Natural killer cell treated with Interleukin-12 subunit alpha and Interleukin-12 subunit beta and Interleukin-15 and Interleukin-18, amount 100 ng/mL, for 72 hours (primary cell): ENCODE measurements around the gene PTPRD. TPM values are rescaled to one million over a fixed set of nuclear protein-coding genes. Genes with fewer than 3 reads are reported as not detected.

Source experiments
- ATAC-seq, 2 donors: fragments of 150-1000 bp; cut with Tn5 transposase in 1 of 2; sonication (Bioruptor Pico), chemical (Tn5 transposase) in 1 of 2; 2 replicates each; pipeline ENCODE4 v1.10.0; 2021
- DNase-seq: peaks from one replicate; pipeline ENCODE4 v3.0.0; 2022; ENCODE audit warnings: low spot score
- H3K27ac Mint-ChIP-seq, 2 donors: 1 replicate in 1 of 2; 2 replicates in 1 of 2; pipeline ENCODE4 v1.8.0; 2022; ENCODE audit warnings: mixed read lengths in 2 of 2, mild to moderate bottlenecking in 1 of 2, moderate library complexity in 1 of 2
- H3K27me3 Mint-ChIP-seq, 2 donors: 1 replicate in 1 of 2; 2 replicates in 1 of 2; pipeline ENCODE4 v1.8.0; 2022; ENCODE audit warnings: mixed read lengths in 2 of 2
- H3K36me3 Mint-ChIP-seq: one replicate; pipeline ENCODE4 v1.8.0; 2022; ENCODE audit warnings: mixed read lengths
- H3K4me1 Mint-ChIP-seq, 2 donors: 1 replicate in 1 of 2; 2 replicates in 1 of 2; pipeline ENCODE4 v1.8.0; 2022; ENCODE audit warnings: low read depth in 2 of 2, mixed read lengths in 2 of 2, mild to moderate bottlenecking in 1 of 2
- H3K4me3 Mint-ChIP-seq: one replicate; pipeline ENCODE4 v1.8.0; 2022; ENCODE audit warnings: mixed read lengths
- H3K9me3 Mint-ChIP-seq: 2 replicates; pipeline ENCODE4 v1.8.0; 2022; ENCODE audit warnings: mixed read lengths
- total RNA-seq, 2 donors: library from RNA; stranded (reverse); gene quantifications; one replicate each; pipeline ENCODE4 v1.2.3, GENCODE V29; 2022

Gene PTPRD
- total RNA-seq, 2 donors from 2014 or later = 0.53 to 3.7 TPM

DNA sequence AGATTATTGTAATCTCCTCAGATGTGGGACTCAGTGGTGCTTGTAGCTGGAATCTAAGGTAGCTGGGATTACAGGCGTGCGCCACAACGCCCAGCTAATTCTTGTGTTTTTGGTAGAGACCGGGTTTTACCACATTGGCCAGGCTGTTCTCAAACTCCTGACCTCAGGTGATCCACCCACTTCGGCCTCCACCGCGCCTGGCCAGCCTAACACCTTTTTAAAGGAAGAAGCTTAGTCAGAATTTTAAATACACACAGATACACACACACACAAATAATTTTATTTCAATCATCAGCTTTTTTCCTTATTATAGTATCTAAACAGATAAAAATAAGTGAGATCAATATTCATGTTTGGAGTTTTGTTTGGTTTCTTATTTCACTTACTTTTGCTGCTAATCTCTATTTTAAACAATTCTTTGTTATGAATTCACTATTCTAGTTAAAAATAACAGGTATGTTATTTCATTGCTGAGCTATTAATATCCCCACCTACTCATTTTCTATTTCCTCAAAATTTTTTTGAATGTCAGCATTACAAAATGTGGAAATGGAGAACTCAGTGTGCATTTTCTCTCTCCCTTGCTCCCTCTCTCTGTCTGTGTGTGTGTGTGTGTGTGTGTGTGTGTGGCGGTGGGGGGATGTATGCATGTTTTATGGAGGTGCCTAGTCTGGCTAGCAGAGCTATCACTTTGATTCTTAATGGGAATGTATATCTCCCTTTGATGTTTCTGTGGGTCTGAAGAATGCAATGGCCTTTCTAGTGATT, 1852.6 kb downstream of the PTPRD start:
- no peaks in the 10 kb centered on the region for H3K4me1 Mint-ChIP-seq
- H3K27me3 Mint-ChIP-seq = no peaks in the 10 kb centered on the region
- H3K27ac Mint-ChIP-seq = no peak overlapping the region
- peaks cover 5% of the 10 kb centered on the region for H3K9me3 Mint-ChIP-seq
- H3K36me3 Mint-ChIP-seq = no peaks in the 10 kb centered on the region
- no peak for ATAC-seq
- no peak for DNase-seq
- H3K4me3 Mint-ChIP-seq = no peak overlapping the region

DNA sequence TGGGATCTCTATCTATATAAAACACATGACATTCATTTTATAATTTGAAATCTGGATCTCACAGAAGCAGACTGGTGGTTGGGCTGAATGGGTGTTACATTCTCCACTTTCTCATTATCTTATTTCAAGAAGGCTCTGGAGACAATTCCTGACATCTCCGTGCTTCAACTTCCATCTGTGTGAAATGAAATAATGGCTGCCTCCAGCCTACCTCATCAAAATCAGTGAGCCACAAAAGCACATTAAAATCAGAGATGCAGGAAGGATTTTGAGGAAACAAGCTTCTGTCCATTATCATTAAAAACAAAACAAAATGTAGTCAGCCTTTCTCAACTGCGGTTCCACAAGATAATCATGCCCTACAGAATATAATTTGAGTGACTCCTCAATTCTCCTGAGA, 1854.9 kb downstream of the PTPRD start:
- Mint-ChIP-seq H3K27me3 (no peaks in the 10 kb centered on the region), H3K36me3 (no peaks in the 10 kb centered on the region), H3K9me3 (peaks cover 5% of the 10 kb centered on the region), H3K4me3 (no peak overlapping the region), H3K27ac (no peak overlapping the region), H3K4me1 (no peaks in the 10 kb centered on the region)
- ATAC-seq (no peak), DNase-seq (no peak)

- DNase-seq (no peak), ATAC-seq (no peak)
- no peak overlapping the region for H3K4me3 Mint-ChIP-seq
- peaks cover 2% of the 10 kb centered on the region for H3K9me3 Mint-ChIP-seq
- H3K27me3 Mint-ChIP-seq = no peaks in the 10 kb centered on the region
- H3K36me3 Mint-ChIP-seq = no peaks in the 10 kb centered on the region
- H3K27ac Mint-ChIP-seq = no peak overlapping the region
- no peaks in the 10 kb centered on the region for H3K4me1 Mint-ChIP-seq
Measured at GRCh38 chr9:8754751-8755150, 1858.1 kb downstream of the PTPRD start.

- Mint-ChIP-seq H3K4me3 (no peak overlapping the region), H3K36me3 (no peaks in the 10 kb centered on the region), H3K9me3 (no peaks in the 10 kb centered on the region), H3K27me3 (no peaks in the 10 kb centered on the region), H3K27ac (no peak overlapping the region), H3K4me1 (no peaks in the 10 kb centered on the region)
- ATAC-seq (no peak), DNase-seq (no peak)
Measured at GRCh38 chr9:8751406-8751930, 1861.3 kb downstream of the PTPRD start.

DNA sequence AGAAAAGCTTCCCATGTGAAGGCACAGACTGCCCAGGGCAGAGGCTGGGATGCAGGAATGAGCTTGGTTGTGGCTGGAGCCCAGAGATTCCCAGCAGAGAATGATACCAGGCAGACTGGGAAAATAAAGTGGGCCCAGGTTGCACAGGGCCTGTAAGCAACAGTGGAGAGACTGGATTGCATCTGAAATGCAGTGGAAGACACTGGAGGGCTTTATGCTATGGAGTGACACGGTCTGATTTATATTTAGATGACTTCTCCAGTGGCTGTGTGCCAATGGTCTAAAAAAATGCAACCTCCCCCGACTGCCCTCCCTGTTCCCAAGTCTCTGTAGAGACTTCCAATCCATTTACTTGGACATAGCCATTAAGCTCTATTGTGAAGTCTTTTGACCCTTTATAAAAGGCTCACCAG, 1862.2 kb downstream of the PTPRD start:
- Mint-ChIP-seq H3K27me3 (no peaks in the 10 kb centered on the region), H3K4me1 (no peaks in the 10 kb centered on the region), H3K36me3 (no peaks in the 10 kb centered on the region), H3K27ac (no peak overlapping the region), H3K9me3 (no peaks in the 10 kb centered on the region), H3K4me3 (no peak overlapping the region)
- DNase-seq = no peak
- ATAC-seq = no peak

DNA sequence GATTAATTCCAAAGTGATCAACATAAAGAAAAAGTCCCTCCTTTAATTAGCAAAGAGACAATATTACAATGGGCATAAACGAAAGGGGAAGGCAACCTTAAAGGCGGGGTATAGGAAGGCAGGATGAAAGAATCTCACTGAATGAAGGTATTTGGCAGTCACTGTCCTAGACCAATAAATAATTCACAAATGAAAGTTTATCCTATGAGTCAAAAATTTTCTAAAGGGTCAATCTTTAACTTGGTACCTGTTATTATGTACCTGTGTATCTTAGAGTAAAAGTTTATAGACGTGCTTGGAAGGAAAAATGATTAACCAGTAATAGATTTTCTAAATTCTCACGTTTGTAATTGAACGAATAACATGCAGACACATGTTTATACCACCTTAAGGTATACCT, 1867.5 kb downstream of the PTPRD start:
- Mint-ChIP-seq H3K36me3 (no peaks in the 10 kb centered on the region), H3K4me1 (no peaks in the 10 kb centered on the region)
- ATAC-seq = no peak

DNA sequence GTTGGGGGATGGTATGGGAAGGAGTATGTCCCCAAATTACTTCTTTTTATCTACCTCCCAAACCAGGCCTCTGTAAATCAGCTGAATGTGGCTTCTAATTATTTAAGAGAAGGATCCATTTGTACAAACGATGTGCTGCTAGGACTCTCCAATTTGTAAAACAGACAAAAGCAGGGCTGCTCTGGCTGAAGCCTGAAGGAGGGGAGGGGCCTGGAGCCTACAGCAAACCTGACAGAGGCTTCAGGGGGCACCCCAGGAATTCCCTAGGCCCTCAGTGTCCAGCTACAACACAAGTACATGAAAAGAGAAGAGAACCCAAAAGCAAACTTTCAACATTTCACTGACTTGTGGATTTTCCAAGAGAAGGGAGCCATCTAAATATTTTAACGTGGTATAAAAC, 1873.9 kb downstream of the PTPRD start:
- Mint-ChIP-seq H3K27ac (no peak overlapping the region), H3K4me3 (no peak overlapping the region), H3K27me3 (peaks cover 0 to 4% of the 10 kb centered on the region in 2 donors), H3K36me3 (no peaks in the 10 kb centered on the region), H3K9me3 (peaks cover 4% of the 10 kb centered on the region), H3K4me1 (no peaks in the 10 kb centered on the region)
- DNase-seq (no peak), ATAC-seq (no peak)

More for the DNA sequence above, 1867.5 kb downstream of the PTPRD start:
- Mint-ChIP-seq H3K27ac (no peak overlapping the region), H3K27me3 (no peaks in the 10 kb centered on the region), H3K4me3 (no peak overlapping the region), H3K9me3 (no peaks in the 10 kb centered on the region)
- DNase-seq = no peak

GRCh38 chr9:8736805-8737204, 1876.0 kb downstream of the PTPRD start:
- Mint-ChIP-seq H3K27me3 (peaks cover 4 to 6% of the 10 kb centered on the region in 2 donors), H3K4me1 (no peaks in the 10 kb centered on the region), H3K36me3 (no peaks in the 10 kb centered on the region)

GRCh38 chr9:8734760-8735159, 1878.0 kb downstream of the PTPRD start:
- Mint-ChIP-seq H3K4me3 (no peak overlapping the region), H3K36me3 (no peaks in the 10 kb centered on the region), H3K27ac (no peak overlapping the region), H3K9me3 (peaks cover 4% of the 10 kb centered on the region), H3K4me1 (no peaks in the 10 kb centered on the region), H3K27me3 (peaks cover 6% of the 10 kb centered on the region in 2 donors)
- no peak for DNase-seq
- no peak for ATAC-seq

More at GRCh38 chr9:8736805-8737204, 1876.0 kb downstream of the PTPRD start:
- ATAC-seq (no peak), DNase-seq (no peak)
- Mint-ChIP-seq H3K27ac (no peak overlapping the region), H3K9me3 (peaks cover 4% of the 10 kb centered on the region), H3K4me3 (no peak overlapping the region)

GRCh38 chr9:8733131-8733954, 1879.5 kb downstream of the PTPRD start:
- no peaks in the 10 kb centered on the region for H3K36me3 Mint-ChIP-seq
- no peak for ATAC-seq

DNA sequence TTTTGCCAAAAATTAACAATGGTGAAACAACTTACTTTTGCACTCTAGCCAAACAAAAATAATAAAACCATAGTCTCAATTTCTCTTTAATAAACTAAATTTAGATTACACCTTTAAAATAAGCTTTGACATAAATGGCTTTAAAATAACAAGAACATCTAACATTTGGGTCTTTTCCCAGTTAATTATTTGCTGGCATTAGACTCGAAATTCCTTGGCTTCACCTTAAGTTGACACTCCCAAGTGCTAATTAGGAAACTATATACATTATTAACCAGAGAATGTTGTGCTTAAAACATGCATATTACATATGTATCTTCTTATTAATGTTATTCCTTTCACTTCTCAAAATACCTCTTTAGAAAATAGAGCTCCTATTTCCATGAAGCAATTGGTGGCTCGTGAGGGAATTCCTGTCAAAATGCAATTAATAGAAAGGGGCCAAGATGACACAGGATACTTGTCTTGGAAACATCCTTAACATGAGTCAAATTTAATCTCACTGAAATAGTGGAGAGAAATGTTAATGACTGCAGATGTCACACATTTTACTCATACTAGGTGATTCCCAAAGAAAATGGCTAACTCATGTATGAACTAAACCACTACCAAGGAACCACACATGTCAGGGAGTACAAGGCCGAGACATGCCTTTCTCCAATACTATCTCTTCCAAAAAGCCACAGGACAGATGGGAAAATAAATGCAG, 1880.3 kb downstream of the PTPRD start:
- no peak overlapping the region for H3K4me3 Mint-ChIP-seq
- ATAC-seq (no peak), DNase-seq (no peak)
- H3K27ac Mint-ChIP-seq = no peak overlapping the region
- peaks cover 6 to 10% of the 10 kb centered on the region in 2 donors for H3K27me3 Mint-ChIP-seq
- H3K4me1 Mint-ChIP-seq = no peaks in the 10 kb centered on the region
- no peaks in the 10 kb centered on the region for H3K36me3 Mint-ChIP-seq
- peaks cover 4% of the 10 kb centered on the region for H3K9me3 Mint-ChIP-seq

More at GRCh38 chr9:8733131-8733954, 1879.5 kb downstream of the PTPRD start:
- Mint-ChIP-seq H3K4me1 (no peaks in the 10 kb centered on the region), H3K27ac (no peak overlapping the region), H3K4me3 (no peak overlapping the region), H3K27me3 (peaks cover 6 to 10% of the 10 kb centered on the region in 2 donors), H3K9me3 (peaks cover 4% of the 10 kb centered on the region)
- DNase-seq = no peak

DNA sequence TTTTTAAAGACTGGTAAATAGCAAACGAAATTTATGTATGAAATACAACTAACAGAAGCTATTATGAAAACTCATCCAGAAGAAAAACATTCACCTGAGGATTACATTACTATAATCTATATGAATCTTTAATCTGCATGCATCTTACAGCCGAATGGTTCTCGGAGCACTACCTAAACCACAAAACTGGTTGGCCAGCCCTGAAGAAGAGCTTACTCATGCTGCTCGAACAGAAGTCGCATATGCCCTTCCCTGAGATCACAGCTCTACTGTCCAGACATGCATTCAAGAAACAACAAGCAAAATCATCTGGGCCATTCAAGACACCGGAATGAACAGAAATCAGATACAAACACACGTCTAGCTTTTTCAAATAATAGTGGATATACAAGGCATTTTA, 1882.2 kb downstream of the PTPRD start:
- Mint-ChIP-seq H3K36me3 (no peaks in the 10 kb centered on the region), H3K4me1 (no peaks in the 10 kb centered on the region), H3K27ac (no peak overlapping the region), H3K9me3 (peaks cover 4% of the 10 kb centered on the region), H3K4me3 (no peak overlapping the region), H3K27me3 (peaks cover 6 to 10% of the 10 kb centered on the region in 2 donors)
- DNase-seq (no peak), ATAC-seq (no peak)

DNA sequence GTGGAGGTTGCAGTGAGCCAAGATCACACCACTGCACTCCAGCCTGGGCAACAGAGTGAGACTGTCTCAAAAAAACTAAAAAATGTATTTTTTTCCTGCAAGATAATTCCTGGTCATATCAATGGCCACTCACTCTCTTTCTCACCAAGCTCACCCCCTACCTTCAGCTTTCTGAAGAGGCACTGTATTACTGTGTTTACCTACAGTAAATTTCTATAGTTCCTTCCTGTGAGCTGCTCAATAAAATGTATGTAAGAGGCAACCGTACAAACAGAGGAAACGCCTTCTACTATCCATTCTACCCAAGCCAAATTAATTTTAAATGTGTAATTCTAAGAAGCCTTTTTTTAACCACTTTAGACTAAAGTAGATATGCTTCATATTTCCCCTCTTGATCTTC, 1883.9 kb downstream of the PTPRD start:
- Mint-ChIP-seq H3K36me3 (no peaks in the 10 kb centered on the region), H3K4me3 (no peak overlapping the region), H3K27me3 (peaks cover 2 to 10% of the 10 kb centered on the region in 2 donors), H3K9me3 (no peaks in the 10 kb centered on the region), H3K27ac (no peak overlapping the region), H3K4me1 (no peaks in the 10 kb centered on the region)
- DNase-seq (no peak), ATAC-seq (no peak)
